Measurements from ENCODE around the gene SUPT16H. TPM values are rescaled to one million over a fixed set of nuclear protein-coding genes. Genes with fewer than 3 reads are reported as not detected.
"Not testable (repeated sequence)": the region's sequence is repeated elsewhere in the genome, so short reads cannot be mapped to it uniquely, and the experiment has no call there.

The SUPT16H gene
- total and polyA plus RNA-seq, 5 experiments from 2014 or later = 66.8 to 98.1 (median 72.3) TPM

DNA sequence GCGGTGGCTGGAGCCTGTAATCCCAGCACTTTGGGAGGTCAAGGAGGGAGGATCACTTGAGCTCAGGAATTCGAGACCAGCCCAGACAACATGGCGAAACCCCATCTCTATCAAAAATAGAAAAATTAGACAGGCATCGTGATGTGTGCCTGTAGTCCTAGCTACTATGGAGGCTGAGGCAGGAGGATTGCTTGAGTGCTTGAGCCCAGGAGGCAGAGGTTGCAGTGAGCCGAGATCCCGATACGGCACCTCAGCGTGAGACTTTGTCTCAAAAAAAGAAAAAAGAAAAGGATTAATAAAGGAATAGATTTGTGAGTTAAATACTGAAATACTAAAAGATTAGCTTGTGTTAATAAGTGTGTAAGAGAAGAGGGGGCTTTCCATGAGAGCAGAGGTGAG lies 74.6 kb downstream of the SUPT16H start:
- POLR2A ChIA-PET = interaction anchor here (0.6 to 1.2 kb wide), 2 partner anchors 48 to 202 kb away, joined by 7 to 8 read pairs; partner anchors contain the start of gene METTL3
- Mint-ChIP-seq H3K27me3 (no peaks in the 10 kb centered on the region), H3K9me3 (no peaks in the 10 kb centered on the region), H3K27ac (peak overlapping the region; percentile 78 to 94 (median 88)), H3K4me1 (peaks cover 7 to 24% (median 19%) of the 10 kb centered on the region in 4 donors), H3K36me3 (no peaks in the 10 kb centered on the region), H3K4me3 (peak overlapping the region; percentile 80 to 92 (median 86))
- no peak for DNase-seq
- ATAC-seq = no peak

DNA sequence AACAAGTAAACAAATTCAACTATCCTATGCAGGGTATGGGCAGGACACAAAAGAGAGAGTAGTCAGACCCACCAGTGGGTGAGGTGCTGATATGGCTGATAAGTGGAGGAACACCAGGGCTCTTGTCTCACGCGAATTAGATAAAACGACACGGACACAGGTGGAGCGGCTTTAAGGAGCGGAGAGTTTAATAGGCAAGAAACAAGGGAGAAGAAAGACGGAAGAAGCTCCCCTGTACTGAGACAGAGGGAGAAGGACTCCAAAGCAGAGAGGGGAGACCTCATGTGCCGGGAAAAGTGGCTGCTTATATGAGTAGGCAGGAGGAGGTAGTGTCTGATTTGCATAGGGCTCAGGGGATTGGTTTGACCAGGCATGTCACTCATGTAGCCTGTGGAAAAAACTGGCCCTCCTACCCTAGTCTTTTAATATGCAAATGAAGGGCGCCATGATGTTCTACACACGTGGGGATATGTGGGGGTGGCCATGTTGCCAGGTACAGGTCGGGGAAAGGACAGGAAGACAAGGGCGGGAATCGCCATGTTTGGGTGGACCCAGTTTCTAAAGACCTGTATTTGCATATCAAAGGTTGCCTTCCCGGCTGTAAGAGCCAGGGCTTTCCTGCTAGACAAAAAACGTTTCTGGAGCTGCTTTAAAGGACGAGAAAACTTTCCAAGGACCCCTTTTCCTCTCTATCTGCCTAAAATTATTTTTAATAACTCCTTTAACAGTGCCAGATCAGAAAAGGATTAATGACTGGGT lies 75.2 kb downstream of the SUPT16H start:
- peak overlapping the region; percentile 78 to 94 (median 88) for H3K27ac Mint-ChIP-seq
- DNase-seq (peak; percentile 36 to 89 (median 76)), ATAC-seq (peak; percentile 90 to 92)
- no peaks in the 10 kb centered on the region for H3K36me3 Mint-ChIP-seq
- H3K4me1 Mint-ChIP-seq = peaks cover 7 to 24% (median 19%) of the 10 kb centered on the region in 4 donors
- H3K27me3 Mint-ChIP-seq = no peaks in the 10 kb centered on the region
- H3K4me3 Mint-ChIP-seq = peak overlapping the region; percentile 80 to 92 (median 86)
- H3K9me3 Mint-ChIP-seq = no peaks in the 10 kb centered on the region
- POLR2A ChIA-PET = interaction anchor here (0.6 to 1.2 kb wide), 3 partner anchors 48 to 203 kb away, joined by 3 to 8 read pairs (median 7); partner anchors contain the start of gene METTL3

DNA sequence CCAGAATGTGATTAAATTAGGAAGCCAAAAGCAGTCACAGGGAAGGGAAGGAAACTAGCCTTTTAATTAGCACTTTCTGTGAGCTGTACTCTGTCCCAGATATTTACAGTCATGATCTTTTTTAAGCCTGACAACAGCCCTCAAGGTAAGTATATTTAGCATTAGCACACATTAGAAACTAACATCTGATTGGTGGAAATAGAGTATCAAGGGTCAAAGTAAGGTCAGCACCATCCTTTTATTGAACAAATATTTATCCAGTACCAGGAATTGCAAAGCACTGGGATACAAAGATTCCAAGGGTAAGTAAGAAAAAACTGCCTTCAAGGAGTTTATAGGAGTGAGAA lies 75.7 kb downstream of the SUPT16H start:
- H3K27me3 Mint-ChIP-seq = peaks cover 0 to 2% (median 0%) of the 10 kb centered on the region in 5 donors
- H3K36me3 Mint-ChIP-seq = no peaks in the 10 kb centered on the region
- DNase-seq = no peak
- H3K27ac Mint-ChIP-seq = peak overlapping the region in 9 of 10 donors; percentile 78 to 94 (median 89)
- no peak for ATAC-seq
- peak overlapping the region; percentile 80 to 92 (median 86) for H3K4me3 Mint-ChIP-seq
- POLR2A ChIA-PET = interaction anchor here (0.7 to 1.2 kb wide), 2 partner anchors 129 to 203 kb away, joined by 3 to 7 read pairs; partner anchors contain the start of gene METTL3
- peaks cover 7 to 24% (median 19%) of the 10 kb centered on the region in 4 donors for H3K4me1 Mint-ChIP-seq
- no peaks in the 10 kb centered on the region for H3K9me3 Mint-ChIP-seq

DNA sequence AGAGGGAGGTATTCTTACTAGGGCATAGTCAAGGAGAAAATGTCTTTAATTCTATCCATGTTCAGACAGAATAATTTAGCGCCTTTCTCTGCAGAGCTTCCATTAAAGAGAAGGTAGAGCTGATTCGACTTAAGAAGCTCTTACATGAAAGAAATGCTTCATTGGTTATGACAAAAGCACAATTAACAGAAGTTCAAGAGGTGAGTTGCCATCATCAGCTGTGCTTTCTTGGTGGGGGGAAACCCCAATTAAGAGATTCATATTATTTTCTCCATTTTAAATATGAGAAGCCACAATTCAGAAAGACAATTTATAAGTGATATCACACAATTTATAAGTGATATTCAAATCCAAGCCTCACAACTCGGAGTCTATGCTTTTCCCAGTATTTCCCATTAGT lies 76.2 kb downstream of the SUPT16H start:
- Mint-ChIP-seq H3K4me1 (peaks cover 7 to 24% (median 19%) of the 10 kb centered on the region in 4 donors), H3K9me3 (no peaks in the 10 kb centered on the region), H3K36me3 (no peaks in the 10 kb centered on the region), H3K4me3 (peak overlapping the region in 5 of 10 donors; percentile 17 to 87 (median 85)), H3K27ac (peak overlapping the region in 6 of 10 donors; percentile 3 to 94 (median 84)), H3K27me3 (peaks cover 0 to 2% (median 0%) of the 10 kb centered on the region in 5 donors)
- POLR2A ChIA-PET = interaction anchor here (0.7 kb wide), 1 partner anchor 130 kb away, joined by 3 read pairs; no protein-coding TSS in a partner anchor
- ATAC-seq (no peak), DNase-seq (peak in 1 of 10 donors; percentile 9)

DNA sequence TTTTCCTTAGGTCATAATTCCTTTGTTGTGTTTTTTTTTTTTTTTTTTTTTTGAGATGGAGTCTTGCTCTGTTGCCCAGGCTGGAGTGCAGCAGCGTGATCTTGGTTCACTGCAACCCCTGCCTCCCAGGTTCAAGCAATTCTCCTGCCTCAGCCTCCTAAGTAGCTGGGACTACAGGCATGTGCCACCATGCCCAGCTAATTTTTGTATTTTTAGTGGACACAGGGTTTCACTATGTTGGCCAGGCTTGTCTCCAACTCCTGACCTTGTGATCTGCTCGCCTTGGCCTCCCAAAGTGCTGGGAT lies 81.0 kb downstream of the SUPT16H start:
- POLR2A ChIA-PET, ATAC-seq: not testable (repeated sequence)
- peaks cover under 1 to 16% (median 5%) of the 10 kb centered on the region in 5 donors for H3K27me3 Mint-ChIP-seq

DNA sequence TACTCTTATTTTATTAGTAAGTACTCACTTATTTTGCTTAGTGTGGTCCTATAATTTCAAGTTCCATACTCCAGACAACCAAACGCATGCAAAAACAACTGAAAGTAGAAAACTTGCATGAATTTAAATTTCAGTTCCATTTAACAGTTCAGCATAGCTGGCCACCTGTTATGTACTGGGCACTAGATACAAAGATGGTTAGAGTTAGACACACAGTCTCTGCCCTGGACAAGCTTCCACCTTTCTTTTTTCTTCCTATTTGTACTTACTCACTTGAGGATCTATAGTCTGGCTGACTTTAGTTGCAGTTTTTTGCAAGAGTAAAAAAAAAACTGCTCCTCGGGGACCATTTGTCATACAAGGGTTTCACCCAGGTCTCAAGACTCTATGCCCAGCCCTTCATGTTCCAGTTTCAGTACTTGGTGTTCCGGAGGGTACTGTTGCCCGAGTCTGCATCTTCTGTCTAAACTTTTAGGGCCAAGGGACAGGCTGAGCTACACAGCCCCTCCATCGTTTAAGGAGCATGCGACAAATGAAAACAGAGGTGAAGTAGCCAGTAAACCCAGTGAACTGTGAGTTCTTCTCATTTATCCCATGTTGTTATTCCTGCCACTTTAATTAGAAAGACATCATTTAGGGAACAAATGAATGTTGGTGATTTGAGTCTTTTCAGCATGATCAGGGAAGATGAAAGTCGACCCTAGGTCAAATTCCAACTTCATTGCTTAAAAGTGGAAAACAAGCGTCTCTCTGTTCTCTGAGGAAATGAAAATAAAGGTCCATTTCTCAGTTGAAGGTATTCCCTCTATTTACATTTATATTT lies 81.6 kb downstream of the SUPT16H start:
- Mint-ChIP-seq H3K4me3 (peak overlapping the region in 1 of 10 donors; percentile 8), H3K27ac (no peak overlapping the region), H3K4me1 (peaks cover 0 to 9% (median 5%) of the 10 kb centered on the region in 4 donors), H3K27me3 (peaks cover 1 to 19% (median 8%) of the 10 kb centered on the region in 5 donors), H3K36me3 (no peaks in the 10 kb centered on the region), H3K9me3 (no peaks in the 10 kb centered on the region)
- POLR2A ChIA-PET = no interaction called here
- DNase-seq = no peak
- no peak for ATAC-seq

More for the DNA sequence above, 81.0 kb downstream of the SUPT16H start:
- H3K27ac Mint-ChIP-seq, H3K36me3 Mint-ChIP-seq, DNase-seq, H3K4me3 Mint-ChIP-seq, H3K9me3 Mint-ChIP-seq: not testable (repeated sequence)
- H3K4me1 Mint-ChIP-seq = peaks cover 0 to 11% (median 8%) of the 10 kb centered on the region in 4 donors

Other genes starting within 250 kb of the SUPT16H start
- not detected for gene OR5AU1, start 228.0 kb downstream of the SUPT16H start, total RNA-seq
- not detected for gene OR5AU1, start 228.0 kb downstream of the SUPT16H start, polyA plus RNA-seq
- 100 to 1,000 TPM; 569 to 584 TPM for gene HNRNPC, start 114.6 kb downstream of the SUPT16H start, total RNA-seq
- gene HNRNPC, start 114.6 kb downstream of the SUPT16H start, polyA plus RNA-seq = 100 to 1,000 TPM; 795 to 893 (median 875) TPM
- not detected for gene RPGRIP1, start 103.9 kb downstream of the SUPT16H start, total RNA-seq
- gene RPGRIP1, start 103.9 kb downstream of the SUPT16H start, polyA plus RNA-seq = under 1 TPM in 1 of 3 donors, not detected in 2; 0.09 TPM
- gene CHD8, start 72.1 kb upstream of the SUPT16H start, total RNA-seq = 100 to 1,000 TPM; 136 to 146 TPM
- 10 to 100 TPM; 20.7 to 34.9 (median 29.4) TPM for gene CHD8, start 72.1 kb upstream of the SUPT16H start, polyA plus RNA-seq
- 10 to 100 TPM; 28.5 to 29.2 TPM for gene RAB2B, start 92.9 kb upstream of the SUPT16H start, total RNA-seq
- gene RAB2B, start 92.9 kb upstream of the SUPT16H start, polyA plus RNA-seq = 10 to 100 TPM in 1 of 3 donors, 1 to 10 TPM in 2; 8.7 to 11.0 (median 9.9) TPM
- gene TOX4, start 93.2 kb upstream of the SUPT16H start, total RNA-seq = 10 to 100 TPM; 86.2 to 90.2 TPM
- gene TOX4, start 93.2 kb upstream of the SUPT16H start, polyA plus RNA-seq = 10 to 100 TPM; 68.6 to 87.5 (median 75.8) TPM
- 100 to 1,000 TPM; 113 to 116 TPM for gene METTL3, start 127.3 kb upstream of the SUPT16H start, total RNA-seq
- gene METTL3, start 127.3 kb upstream of the SUPT16H start, polyA plus RNA-seq = 10 to 100 TPM; 12.4 to 24.5 (median 20.5) TPM
- gene SALL2, start 142.3 kb upstream of the SUPT16H start, total RNA-seq = 1 to 10 TPM; 6.2 to 6.7 TPM
- 1 to 10 TPM; 2.5 to 3.8 (median 2.5) TPM for gene SALL2, start 142.3 kb upstream of the SUPT16H start, polyA plus RNA-seq
- not detected for gene OR10G3, start 196.1 kb upstream of the SUPT16H start, total RNA-seq
- not detected for gene OR10G3, start 196.1 kb upstream of the SUPT16H start, polyA plus RNA-seq